HUES48 (cell line): ENCODE measurements around the gene ATXN7L1.

Source experiments
- H3K27ac ChIP-seq: one replicate; pipeline ENCODE4 v1.7.0; 2013; ENCODE audit warnings: low read depth, low read length, inconsistent platforms
- H3K27me3 ChIP-seq: 2 replicates; pipeline ENCODE4 v1.6.1; 2013; ENCODE audit warnings: mild to moderate bottlenecking, low read length; ENCODE audit not compliant: control insufficient read depth, insufficient read depth
- H3K36me3 ChIP-seq: 2 replicates; pipeline ENCODE4 v1.6.1; 2013; ENCODE audit warnings: low read length; ENCODE audit not compliant: control insufficient read depth, insufficient read depth
- H3K4me1 ChIP-seq: 2 replicates; pipeline ENCODE4 v1.6.1; 2013; ENCODE audit warnings: mild to moderate bottlenecking, low read length; ENCODE audit not compliant: control insufficient read depth, insufficient read depth
- H3K4me3 ChIP-seq: 2 replicates; pipeline ENCODE4 v1.5.1; 2013; ENCODE audit warnings: mild to moderate bottlenecking, low read depth, low read length
- H3K9ac ChIP-seq: 2 replicates; pipeline ENCODE4 v1.6.1; 2013; ENCODE audit warnings: mild to moderate bottlenecking, low read depth, low read length, moderate library complexity
- H3K9me3 ChIP-seq: 2 replicates; pipeline ENCODE4 v1.6.1; 2013; ENCODE audit warnings: low read length; ENCODE audit not compliant: control insufficient read depth, insufficient read depth

ATXN7L1 gene

GRCh38 chr7:105622106-105622731 lies 254.2 kb downstream of the ATXN7L1 start:
- H3K9me3 ChIP-seq: peaks cover 8% of the 10 kb centered on the region; the same call in 1 of the 2 replicates
- no peak overlapping the region for H3K4me3 ChIP-seq
- H3K9ac ChIP-seq: no peak overlapping the region
- peaks cover 78% of the 10 kb centered on the region for H3K36me3 ChIP-seq
- no peak overlapping the region for H3K27ac ChIP-seq
- no peaks in the 10 kb centered on the region for H3K27me3 ChIP-seq
- H3K4me1 ChIP-seq: no peaks in the 10 kb centered on the region

GRCh38 chr7:105621617-105622016 lies 254.8 kb downstream of the ATXN7L1 start:
- Histone ChIP-seq H3K4me3 (no peak overlapping the region), H3K27me3 (no peaks in the 10 kb centered on the region), H3K27ac (no peak overlapping the region), H3K9ac (no peak overlapping the region), H3K36me3 (peaks cover 75% of the 10 kb centered on the region), H3K4me1 (no peaks in the 10 kb centered on the region), H3K9me3 (peaks cover 7% of the 10 kb centered on the region; the same call in 1 of the 2 replicates)

GRCh38 chr7:105621176-105621575 lies 255.2 kb downstream of the ATXN7L1 start:
- H3K4me3 ChIP-seq: no peak overlapping the region
- H3K27ac ChIP-seq: no peak overlapping the region
- H3K4me1 ChIP-seq: no peaks in the 10 kb centered on the region
- peaks cover 75% of the 10 kb centered on the region for H3K36me3 ChIP-seq
- H3K9ac ChIP-seq: no peak overlapping the region
- no peaks in the 10 kb centered on the region for H3K27me3 ChIP-seq
- 0 out of 2 replicates have a peak, but pooled peaks cover 2% of the 10 kb centered on the region for H3K9me3 ChIP-seq

GRCh38 chr7:105619590-105619989 lies 256.8 kb downstream of the ATXN7L1 start:
- Histone ChIP-seq H3K27me3 (no peaks in the 10 kb centered on the region), H3K4me3 (no peak overlapping the region), H3K9ac (no peak overlapping the region), H3K27ac (no peak overlapping the region), H3K4me1 (no peaks in the 10 kb centered on the region), H3K9me3 (no peaks in the 10 kb centered on the region), H3K36me3 (peaks cover 74% of the 10 kb centered on the region)

- Histone ChIP-seq H3K36me3 (peaks cover 75% of the 10 kb centered on the region), H3K27me3 (no peaks in the 10 kb centered on the region)
These were observed 258.4 kb downstream of the ATXN7L1 start for GRCh38 chr7:105618016-105618296.

GRCh38 chr7:105617280-105618015 lies 259.0 kb downstream of the ATXN7L1 start:
- H3K9me3 ChIP-seq: no peaks in the 10 kb centered on the region
- H3K27ac ChIP-seq: no peak overlapping the region
- H3K36me3 ChIP-seq: peaks cover 75% of the 10 kb centered on the region
- H3K4me3 ChIP-seq: no peak overlapping the region
- no peaks in the 10 kb centered on the region for H3K4me1 ChIP-seq
- H3K27me3 ChIP-seq: no peaks in the 10 kb centered on the region
- H3K9ac ChIP-seq: no peak overlapping the region

More at GRCh38 chr7:105618016-105618296, 258.4 kb downstream of the ATXN7L1 start:
- no peak overlapping the region for H3K27ac ChIP-seq
- H3K9ac ChIP-seq: no peak overlapping the region
- H3K4me1 ChIP-seq: no peaks in the 10 kb centered on the region
- no peaks in the 10 kb centered on the region for H3K9me3 ChIP-seq
- no peak overlapping the region for H3K4me3 ChIP-seq

GRCh38 chr7:105614341-105614840 lies 262.0 kb downstream of the ATXN7L1 start:
- H3K9me3 ChIP-seq: no peaks in the 10 kb centered on the region
- H3K27ac ChIP-seq: no peak overlapping the region
- no peaks in the 10 kb centered on the region for H3K4me1 ChIP-seq
- H3K36me3 ChIP-seq: peaks cover 59% of the 10 kb centered on the region
- no peak overlapping the region for H3K4me3 ChIP-seq
- no peak overlapping the region for H3K9ac ChIP-seq
- no peaks in the 10 kb centered on the region for H3K27me3 ChIP-seq

- no peaks in the 10 kb centered on the region for H3K27me3 ChIP-seq
- H3K9me3 ChIP-seq: no peaks in the 10 kb centered on the region
- no peak overlapping the region for H3K9ac ChIP-seq
- H3K4me3 ChIP-seq: no peak overlapping the region
- peaks cover 58% of the 10 kb centered on the region for H3K36me3 ChIP-seq
- no peaks in the 10 kb centered on the region for H3K4me1 ChIP-seq
- H3K27ac ChIP-seq: no peak overlapping the region
These were observed 262.6 kb downstream of the ATXN7L1 start for GRCh38 chr7:105613611-105614330.

- no peak overlapping the region for H3K9ac ChIP-seq
- H3K9me3 ChIP-seq: no peaks in the 10 kb centered on the region
- H3K36me3 ChIP-seq: peaks cover 48% of the 10 kb centered on the region
- no peak overlapping the region for H3K27ac ChIP-seq
- H3K4me3 ChIP-seq: no peak overlapping the region
- H3K27me3 ChIP-seq: no peaks in the 10 kb centered on the region
- no peaks in the 10 kb centered on the region for H3K4me1 ChIP-seq
These were observed 263.6 kb downstream of the ATXN7L1 start for GRCh38 chr7:105612806-105613205.

GRCh38 chr7:105611856-105612775 lies 264.3 kb downstream of the ATXN7L1 start:
- Histone ChIP-seq H3K36me3 (peaks cover 49% of the 10 kb centered on the region), H3K9me3 (no peaks in the 10 kb centered on the region), H3K4me1 (no peaks in the 10 kb centered on the region), H3K27ac (no peak overlapping the region), H3K27me3 (no peaks in the 10 kb centered on the region), H3K4me3 (no peak overlapping the region), H3K9ac (no peak overlapping the region)
